Measurements from ENCODE around the gene CETP.
"Not testable (repeated sequence)": the region's sequence is repeated elsewhere in the genome, so short reads cannot be mapped to it uniquely, and the experiment has no call there.

CETP gene

GRCh38 chr16:56956756-56957155, 5.0 kb upstream of the CETP start:
- FAIRE-seq (no peak), DNase-seq (ENCODE audit: insufficient read length, low spot score) (no peak)
- TF ChIP-seq POLR2A (IDR thresholded peaks at IDR 0.05; ENCODE audit: low read depth, low read length), result no peak

- FAIRE-seq (no peak), DNase-seq (ENCODE audit: insufficient read length, low spot score) (no peak)
- TF ChIP-seq POLR2A (IDR thresholded peaks at IDR 0.05; ENCODE audit: low read depth, low read length), result no peak
Measured at GRCh38 chr16:56960681-56961281, 969 bp upstream of the CETP start.

- no peak for TF ChIP-seq POLR2A (IDR thresholded peaks at IDR 0.05; ENCODE audit: low read depth, low read length)
- FAIRE-seq, result no peak
Measured at GRCh38 chr16:56961386-56961785, 364 bp upstream of the CETP start.

GRCh38 chr16:56964243-56965148, 2.7 kb downstream of the CETP start:
- no peak for TF ChIP-seq POLR2A (IDR thresholded peaks at IDR 0.05; ENCODE audit: low read depth, low read length)
- no peak for DNase-seq (ENCODE audit: insufficient read length, low spot score)
- FAIRE-seq, result no peak

More at GRCh38 chr16:56961386-56961785, 364 bp upstream of the CETP start:
- no peak for DNase-seq (ENCODE audit: insufficient read length, low spot score)

- TF ChIP-seq POLR2A (IDR thresholded peaks at IDR 0.05; ENCODE audit: low read depth, low read length), result no peak
- FAIRE-seq, result no peak
- no peak for DNase-seq (ENCODE audit: insufficient read length, low spot score)
Measured at GRCh38 chr16:56965149-56966092, 3.7 kb downstream of the CETP start.

GRCh38 chr16:56966093-56966475, 4.3 kb downstream of the CETP start:
- TF ChIP-seq POLR2A (IDR thresholded peaks at IDR 0.05; ENCODE audit: low read depth, low read length), result no peak
- DNase-seq (ENCODE audit: insufficient read length, low spot score) (no peak), FAIRE-seq (no peak)

GRCh38 chr16:56967733-56968132, 6.0 kb downstream of the CETP start:
- DNase-seq (ENCODE audit: insufficient read length, low spot score), result no peak
- no peak for TF ChIP-seq POLR2A (IDR thresholded peaks at IDR 0.05; ENCODE audit: low read depth, low read length)
- no peak for FAIRE-seq

GRCh38 chr16:56969769-56970168, 8.0 kb downstream of the CETP start:
- DNase-seq (ENCODE audit: insufficient read length, low spot score) (no peak), FAIRE-seq (no peak)
- TF ChIP-seq POLR2A (IDR thresholded peaks at IDR 0.05; ENCODE audit: low read depth, low read length), result no peak

GRCh38 chr16:56970934-56971767, 9.4 kb downstream of the CETP start:
- FAIRE-seq (no peak), DNase-seq (ENCODE audit: insufficient read length, low spot score) (no peak)
- no peak for TF ChIP-seq POLR2A (IDR thresholded peaks at IDR 0.05; ENCODE audit: low read depth, low read length)

GRCh38 chr16:56971768-56972043, 10.0 kb downstream of the CETP start:
- DNase-seq (ENCODE audit: insufficient read length, low spot score) (no peak), FAIRE-seq (no peak)
- TF ChIP-seq POLR2A (IDR thresholded peaks at IDR 0.05; ENCODE audit: low read depth, low read length), result no peak

GRCh38 chr16:56972403-56973293, 10.9 kb downstream of the CETP start:
- no peak for TF ChIP-seq POLR2A (IDR thresholded peaks at IDR 0.05; ENCODE audit: low read depth, low read length)

GRCh38 chr16:56973294-56973689, 11.5 kb downstream of the CETP start:
- DNase-seq (ENCODE audit: insufficient read length, low spot score) (no peak), FAIRE-seq (no peak)
- TF ChIP-seq POLR2A (IDR thresholded peaks at IDR 0.05; ENCODE audit: low read depth, low read length), result no peak

More at GRCh38 chr16:56972403-56973293, 10.9 kb downstream of the CETP start:
- no peak for DNase-seq (ENCODE audit: insufficient read length, low spot score)
- FAIRE-seq, result no peak

GRCh38 chr16:56973899-56974298, 12.1 kb downstream of the CETP start:
- not testable (repeated sequence) for DNase-seq (ENCODE audit: insufficient read length, low spot score); FAIRE-seq
